ENCODE results near the gene DAPK1. TPM values are rescaled to one million over a fixed set of nuclear protein-coding genes. Genes with fewer than 3 reads are reported as not detected.
"Not testable (repeated sequence)": the region's sequence is repeated elsewhere in the genome, so short reads cannot be mapped to it uniquely, and the experiment has no call there.

Gene DAPK1
- polyA plus RNA-seq, 3 donors, result 68.5 to 95.9 (median 75.3) TPM

DNA sequence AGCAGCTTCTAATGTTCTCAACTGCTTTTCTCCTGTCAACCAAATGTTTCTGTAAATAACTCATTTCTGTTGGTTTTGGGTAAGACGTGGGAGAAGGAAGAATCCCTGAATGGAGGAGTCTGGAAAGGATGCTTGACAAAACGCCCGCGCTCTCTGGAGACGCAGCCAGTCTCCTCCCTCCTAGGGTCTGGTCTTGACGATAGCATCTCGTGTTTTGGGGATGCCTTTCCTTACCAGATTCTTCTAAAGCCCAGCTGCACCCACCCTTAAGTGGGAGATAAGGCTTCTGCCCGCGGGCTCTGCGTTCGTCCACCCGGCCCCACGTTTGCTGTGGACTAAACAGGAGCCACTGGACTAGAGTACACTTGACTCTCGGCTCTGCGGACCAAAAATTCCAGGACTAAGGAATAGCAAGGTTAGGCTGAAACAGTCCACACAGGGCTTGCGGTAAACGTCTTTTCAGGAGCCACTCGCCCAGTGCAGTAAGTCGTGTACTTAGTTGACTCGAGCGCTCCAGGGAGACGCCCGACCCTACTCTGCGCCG lies 227.8 kb downstream of the DAPK1 start:
- peak in 1 of 11 donors; percentile 49 for DNase-seq (ENCODE audit: extremely low read depth in 1 of 11, low read depth in 9 of 11, low spot score in 4 of 11)

- peak; percentile 40 to 77 (median 68) for DNase-seq (ENCODE audit: extremely low read depth in 1 of 11, low read depth in 9 of 11, low spot score in 4 of 11)
Measured at GRCh38 chr9:87725900-87726709, 228.4 kb downstream of the DAPK1 start, which contains the start of gene CTSL. TSS of gene CTSL (plus strand) at chr9:87726119. CDS start at chr9:87727604, 1,485 bp downstream.

DNA sequence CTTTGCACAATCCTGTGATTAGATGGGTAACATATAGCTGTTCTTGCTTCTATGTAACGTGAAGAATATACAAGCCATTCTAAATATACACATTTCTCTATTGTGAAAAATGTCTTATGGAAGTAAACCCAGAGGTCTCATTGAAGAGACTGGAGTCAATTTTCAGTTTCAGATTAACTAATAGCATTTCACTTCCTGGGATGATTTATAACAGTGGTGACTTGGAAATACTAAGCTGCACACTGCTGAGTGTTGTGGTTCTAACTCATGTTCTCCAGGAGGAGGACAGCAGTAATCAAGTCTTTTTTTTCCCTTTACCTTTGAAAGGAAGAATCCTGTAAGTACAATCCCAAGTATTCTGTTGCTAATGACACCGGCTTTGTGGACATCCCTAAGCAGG lies 231.6 kb downstream of the DAPK1 start:
- DNase-seq (ENCODE audit: extremely low read depth in 1 of 11, low read depth in 9 of 11, low spot score in 4 of 11), result no peak

DNA sequence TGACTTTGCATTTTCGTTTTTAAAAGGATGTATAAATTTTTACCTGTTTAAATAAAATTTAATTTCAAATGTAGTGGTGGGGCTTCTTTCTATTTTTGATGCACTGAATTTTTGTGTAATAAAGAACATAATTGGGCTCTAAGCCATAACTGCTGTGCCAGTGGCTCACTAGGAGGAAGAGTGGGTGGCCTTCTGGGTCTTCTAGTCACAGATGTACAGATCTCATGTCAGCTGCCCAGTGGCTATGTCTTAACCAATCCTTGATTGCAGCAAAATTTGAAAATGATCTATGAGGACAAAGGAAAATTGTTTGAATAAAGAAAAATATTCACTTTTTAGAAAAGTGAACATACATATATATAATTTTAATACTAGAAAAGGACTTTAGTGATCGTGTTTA lies 233.7 kb downstream of the DAPK1 start:
- DNase-seq (ENCODE audit: extremely low read depth in 1 of 11, low read depth in 9 of 11, low spot score in 4 of 11), result no peak

GRCh38 chr9:87732344-87732743 lies 234.7 kb downstream of the DAPK1 start:
- DNase-seq (ENCODE audit: extremely low read depth in 1 of 11, low read depth in 9 of 11, low spot score in 4 of 11), result no peak

- no peak for DNase-seq (ENCODE audit: extremely low read depth in 1 of 11, low read depth in 9 of 11, low spot score in 4 of 11)
Measured at GRCh38 chr9:87732756-87733155, 235.1 kb downstream of the DAPK1 start.

- DNase-seq (ENCODE audit: extremely low read depth in 1 of 11, low read depth in 9 of 11, low spot score in 4 of 11), result no peak
Measured at GRCh38 chr9:87733273-87734052, 235.8 kb downstream of the DAPK1 start.

DNA sequence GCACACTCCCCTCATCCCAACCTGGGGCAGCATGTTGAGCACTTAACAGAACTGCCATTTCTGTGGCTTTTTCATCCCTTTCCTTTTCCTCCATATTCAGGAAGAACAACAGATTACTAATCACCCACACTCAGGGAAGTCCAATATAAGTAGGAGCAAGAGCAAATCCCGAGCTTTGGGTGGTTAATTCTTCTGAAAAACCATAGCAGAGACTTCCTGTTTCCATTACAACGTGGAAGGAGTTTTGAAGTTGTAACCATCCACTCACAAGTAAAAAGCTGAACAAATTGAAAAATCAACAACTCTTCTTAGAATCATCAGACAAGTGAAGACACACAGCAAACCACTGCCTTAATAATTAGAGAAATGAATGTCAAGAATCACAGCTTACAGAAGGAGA lies 236.4 kb downstream of the DAPK1 start:
- DNase-seq (ENCODE audit: extremely low read depth in 1 of 11, low read depth in 9 of 11, low spot score in 4 of 11), result no peak

DNA sequence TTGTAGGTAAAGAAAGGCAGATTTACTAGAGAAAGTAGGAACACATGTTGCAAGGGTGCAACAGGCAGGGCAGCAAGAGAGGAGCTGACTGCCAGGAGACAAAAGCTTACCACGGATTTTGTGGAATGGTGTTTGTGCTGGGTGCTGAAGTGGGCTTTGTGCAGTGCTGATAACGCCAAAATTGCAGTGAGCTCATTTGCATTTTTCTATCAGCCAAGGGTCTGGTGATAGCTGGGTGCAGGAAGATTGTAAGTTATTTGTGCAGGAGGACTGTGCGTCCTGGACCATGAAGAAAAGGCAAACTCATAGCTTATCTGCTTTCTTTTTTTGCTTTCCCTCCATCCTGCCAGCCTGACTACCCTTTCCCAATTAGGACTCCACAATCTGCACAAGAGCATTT lies 241.9 kb downstream of the DAPK1 start:
- no peak for DNase-seq (ENCODE audit: extremely low read depth in 1 of 11, low read depth in 9 of 11, low spot score in 4 of 11)

DNA sequence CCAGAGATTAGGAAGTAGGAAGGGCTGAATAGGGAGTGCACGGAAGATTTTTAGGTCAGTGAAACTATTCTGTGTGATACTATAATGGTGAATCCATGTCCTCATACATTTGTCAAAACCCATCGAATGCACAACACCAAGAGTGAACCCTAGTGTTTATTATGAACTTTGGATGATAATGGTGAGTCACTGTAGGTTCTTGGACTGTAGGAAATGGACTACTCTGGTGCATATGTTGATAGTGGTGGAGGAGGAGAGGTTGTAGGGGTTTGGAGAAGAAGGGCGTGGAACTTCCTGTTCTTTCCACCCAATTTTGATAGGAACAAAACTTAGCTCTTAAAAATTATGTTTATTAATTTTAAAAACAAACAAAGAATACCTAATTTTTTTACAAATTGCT lies 242.5 kb downstream of the DAPK1 start:
- DNase-seq (ENCODE audit: extremely low read depth in 1 of 11, low read depth in 9 of 11, low spot score in 4 of 11), result no peak

- DNase-seq (ENCODE audit: extremely low read depth in 1 of 11, low read depth in 9 of 11, low spot score in 4 of 11), result peak in 1 of 11 donors; percentile 23
Measured at GRCh38 chr9:87741326-87741725, 243.7 kb downstream of the DAPK1 start.

DNA sequence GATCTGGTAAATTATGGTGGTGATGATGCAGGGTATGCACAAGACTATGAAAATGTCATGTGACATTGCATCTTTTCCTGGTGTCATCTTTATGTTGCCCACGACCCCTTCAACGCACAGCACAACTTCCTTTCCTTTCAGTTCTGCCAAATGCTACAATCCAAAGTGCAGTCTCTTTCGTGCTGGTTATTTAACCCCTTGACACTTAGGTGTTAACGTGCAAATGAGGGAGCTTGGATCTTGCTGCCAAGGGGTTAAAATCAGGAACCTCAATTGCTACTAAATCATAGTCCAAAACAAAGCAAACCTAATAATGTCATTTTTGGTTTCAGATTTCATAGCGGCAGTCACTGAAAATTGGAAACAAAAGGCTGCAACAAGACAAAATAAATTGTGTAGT lies 244.2 kb downstream of the DAPK1 start:
- DNase-seq (ENCODE audit: extremely low read depth in 1 of 11, low read depth in 9 of 11, low spot score in 4 of 11), result no peak

- no peak for DNase-seq (ENCODE audit: extremely low read depth in 1 of 11, low read depth in 9 of 11, low spot score in 4 of 11)
Measured at GRCh38 chr9:87742813-87743428, 245.3 kb downstream of the DAPK1 start.

- DNase-seq (ENCODE audit: extremely low read depth in 1 of 11, low read depth in 9 of 11, low spot score in 4 of 11), result not testable (repeated sequence)
Measured at GRCh38 chr9:87744247-87744646, 246.6 kb downstream of the DAPK1 start.

DNA sequence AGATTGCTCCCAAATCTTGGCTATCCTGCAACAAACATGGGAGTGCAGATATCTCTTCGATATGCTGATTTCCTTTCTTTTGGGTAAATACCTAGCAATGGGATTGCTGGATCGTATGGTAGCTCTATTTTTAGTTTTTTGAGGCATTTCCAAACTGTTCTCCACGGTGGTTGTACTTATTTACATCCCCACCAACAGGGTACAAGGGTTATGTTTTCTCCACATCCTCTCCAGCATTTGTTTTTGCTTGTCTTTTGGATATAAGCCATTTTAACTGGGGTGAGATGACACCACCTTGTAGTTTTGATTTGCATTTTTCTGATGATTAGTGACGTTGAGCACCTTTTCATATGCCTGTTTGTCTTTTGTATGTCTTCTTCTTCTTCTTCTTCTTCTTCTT lies 248.5 kb downstream of the DAPK1 start:
- no peak for DNase-seq (ENCODE audit: extremely low read depth in 1 of 11, low read depth in 9 of 11, low spot score in 4 of 11)

DNA sequence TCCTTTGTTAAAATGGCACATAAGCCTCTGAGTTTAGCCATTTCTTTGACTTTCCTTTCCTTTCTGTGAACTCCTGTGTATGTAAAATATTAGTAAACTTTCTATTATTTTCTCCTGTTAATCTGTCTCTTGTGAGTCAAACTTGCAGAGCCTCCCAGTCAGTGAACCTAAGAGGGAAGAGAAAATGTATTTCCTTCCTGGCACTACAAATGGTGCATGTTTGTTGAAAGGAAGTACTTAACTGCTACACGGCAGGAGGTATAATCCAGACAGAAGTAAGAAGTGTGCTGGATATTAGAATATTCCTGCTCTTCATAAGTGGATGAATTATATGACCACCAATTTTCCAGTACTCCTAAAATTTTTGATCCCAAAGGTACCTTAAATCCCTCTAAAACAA lies 251.2 kb downstream of the DAPK1 start:
- DNase-seq (ENCODE audit: extremely low read depth in 1 of 11, low read depth in 9 of 11, low spot score in 4 of 11), result no peak

GRCh38 chr9:87749335-87750035 lies 251.8 kb downstream of the DAPK1 start:
- no peak for DNase-seq (ENCODE audit: extremely low read depth in 1 of 11, low read depth in 9 of 11, low spot score in 4 of 11)

GRCh38 chr9:87750726-87751125 lies 253.1 kb downstream of the DAPK1 start:
- DNase-seq (ENCODE audit: extremely low read depth in 1 of 11, low read depth in 9 of 11, low spot score in 4 of 11), result no peak

DNA sequence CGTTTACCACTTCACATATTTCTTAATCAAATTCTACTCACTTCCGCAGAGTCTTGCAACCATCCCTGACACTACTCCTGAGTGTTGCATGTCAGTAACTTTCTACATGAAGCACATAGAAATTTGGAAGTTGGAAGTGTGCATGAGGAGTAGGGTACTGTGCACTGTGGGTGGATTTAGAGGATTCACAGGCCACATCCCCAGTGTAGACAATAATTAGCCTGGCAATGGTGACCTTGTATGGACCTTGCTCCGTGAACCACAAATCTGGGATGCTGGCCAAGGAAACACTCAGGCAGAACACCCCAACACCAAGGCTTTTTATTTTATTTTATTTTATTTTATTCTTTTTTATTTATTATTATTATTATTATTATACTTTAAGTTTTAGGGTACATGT lies 253.8 kb downstream of the DAPK1 start:
- no peak for DNase-seq (ENCODE audit: extremely low read depth in 1 of 11, low read depth in 9 of 11, low spot score in 4 of 11)

Data from renal cortex interstitium (tissue), 11 donors.